Ovary (tissue), 9 donors: ENCODE measurements around the gene TK2. TPM values are rescaled to one million over a fixed set of nuclear protein-coding genes. Genes with fewer than 3 reads are reported as not detected.
A peak's percentile ranks its signal among the peaks of the same experiment; 100 is the strongest.

ENCODE experiments used
- DNase-seq, 5 donors: peaks; one replicate each; pipeline ENCODE4 v3.0.0-alpha.2; 2019 to 2020
- H3K27ac ChIP-seq, 2 donors: fragments of 200-600 bp; one replicate each; pipeline versions ENCODE4 v1.5.1 to v1.8.0; 2019 to 2022
- H3K27me3 ChIP-seq: fragments of 200-600 bp; one replicate; pipeline ENCODE4 v1.8.0; 2022
- H3K36me3 ChIP-seq: fragments of 200-600 bp; sonication (generic); one replicate; pipeline ENCODE4 v1.5.1; 2019
- H3K4me1 ChIP-seq: one replicate; pipeline ENCODE4 v1.8.1; 2013; ENCODE audit warnings: mild to moderate bottlenecking, moderate library complexity; ENCODE audit not compliant: insufficient read depth
- H3K4me3 ChIP-seq: fragments of 200-600 bp; sonication (generic); one replicate; pipeline ENCODE4 v1.5.1; 2017
- H3K9me3 ChIP-seq, 2 donors: fragments of 200-600 bp in 1 of 2; sonication (generic) in 1 of 2; one replicate each; pipeline versions ENCODE4 v1.5.1 to v1.8.1; 2013 to 2019; ENCODE audit warnings: mild to moderate bottlenecking in 1 of 2, moderate library complexity in 1 of 2
- CTCF ChIP-seq, 3 donors: fragments of 450-650 bp in 2 of 3; fragments of 200-600 bp in 1 of 3; IDR thresholded peaks; one replicate each; pipeline versions ENCODE4 v1.5.1 to v1.8.0; 2016 to 2022; ENCODE audit warnings: antibody characterized with exemption in 3 of 3, mild to moderate bottlenecking in 1 of 3
- EP300 ChIP-seq: sonication (generic); formaldehyde crosslinking; IDR thresholded peaks from one replicate; pipeline ENCODE4 v1.6.1; 2017; ENCODE audit warnings: antibody characterized with exemption
- POLR2A ChIP-seq: fragments of 450-650 bp; IDR thresholded peaks from one replicate; pipeline ENCODE4 v1.6.1; 2017; ENCODE audit warnings: antibody characterized with exemption, mild to moderate bottlenecking, moderate library complexity
- WGBS, 3 donors: extraction: QIAGEN DNeasy Blood & Tissue Kit in 1 of 3; methylation state at CpG; one replicate each; pipeline versions ENCODE4 v1.1.5 to v1.1.7; 2013 to 2017; 5-methylcytosine and 5-hydroxymethylcytosine counted together
- intact Hi-C, 4 donors: fragments of 100-400 bp; cut with DNase I; formaldehyde crosslinking; loops; one replicate each; pipeline versions ENCODE4 v1.11.0 to v1.15.1; 2022 to 2023
- polyA plus RNA-seq, 2 donors: library from polyadenylated mRNA; stranded (reverse); fragments of 200-250 nt in 1 of 2; fragments of 350-450 nt in 1 of 2; fragmentation: Illumina TruSeq in 1 of 2; extraction: RNeasy Lipid Tissue Mini Kit (QIAGEN cat#74804) in 1 of 2; gene quantifications; one replicate each; pipeline ENCODE4 v1.2.3, GENCODE V29; 2013 to 2014
- total RNA-seq, 7 donors: library from RNA; depleted of rRNA in 2 of 7; stranded (reverse); fragments of >200 nt in 2 of 7; fragmentation: NEBNext Ultra II Directional in 3 of 7; extraction: Animal tissue kit (Norgen Biotek cat#: 25700) in 3 of 7; gene quantifications; one replicate each; pipeline versions ENCODE4 v1.1.0 to v1.2.4, GENCODE V29; 2016 to 2023
- donor health status: DM: no; HTN: no; CAD: no; lungs with moderate emphysema.
- donor health status: DM: no; HTN: no; CAD: no.
- donor health status: Bipolar disorder and iron deficiency.
- donor health status: DM: yes; HTN: yes; CAD: no.
- donor health status: DM: no; HTN: no; CAD: no.
- donor health status: DM: yes; HTN: yes; CAD: no.

Gene TK2
- total and polyA plus RNA-seq, 9 donors = 17.0 to 80.6 (median 34.0) TPM

GRCh38 chr16:66525396-66526180, 24.3 kb downstream of the TK2 start:
- no peak overlapping the region for H3K27ac ChIP-seq
- 92 to 95% (median 92%) methylated on average over 9 of the region's 9 CpGs for WGBS, 3 donors
- peaks cover 7% of the 10 kb centered on the region for H3K4me1 ChIP-seq
- intact Hi-C loops = no loop called here
- no peaks in the 10 kb centered on the region for H3K36me3 ChIP-seq
- TF ChIP-seq EP300 = no peak
- TF ChIP-seq POLR2A = no peak
- TF ChIP-seq CTCF (IDR thresholded peaks at IDR 0.05) = no peak
- H3K27me3 ChIP-seq = no peaks in the 10 kb centered on the region
- no peak overlapping the region for H3K4me3 ChIP-seq
- H3K9me3 ChIP-seq = no peaks in the 10 kb centered on the region
- DNase-seq = no peak

- H3K27ac ChIP-seq = no peak overlapping the region
- H3K4me1 ChIP-seq = peaks cover 7% of the 10 kb centered on the region
- no peak for TF ChIP-seq CTCF (IDR thresholded peaks at IDR 0.05)
- no peak for TF ChIP-seq EP300
- no peak for TF ChIP-seq POLR2A
- 82 to 83% (median 82%) methylated on average over 6 of the region's 6 CpGs for WGBS, 3 donors
- H3K9me3 ChIP-seq = no peaks in the 10 kb centered on the region
- DNase-seq = no peak
- intact Hi-C loops = no loop called here
- H3K4me3 ChIP-seq = no peak overlapping the region
- H3K27me3 ChIP-seq = no peaks in the 10 kb centered on the region
- H3K36me3 ChIP-seq = no peaks in the 10 kb centered on the region
Observed at GRCh38 chr16:66524601-66525164, 25.2 kb downstream of the TK2 start.

GRCh38 chr16:66523861-66524354, 26.0 kb downstream of the TK2 start:
- Histone ChIP-seq H3K4me1 (peaks cover 7% of the 10 kb centered on the region), H3K4me3 (no peak overlapping the region), H3K36me3 (no peaks in the 10 kb centered on the region), H3K9me3 (no peaks in the 10 kb centered on the region), H3K27me3 (no peaks in the 10 kb centered on the region), H3K27ac (peak overlapping the region in 1 of 2 donors; percentile 30)
- WGBS, 3 donors = 59 to 76% (median 69%) methylated on average over 9 of the region's 9 CpGs
- TF ChIP-seq CTCF (IDR thresholded peaks at IDR 0.05) (no peak), EP300 (no peak), POLR2A (no peak)
- DNase-seq = no peak
- intact Hi-C loops = no loop called here

GRCh38 chr16:66522816-66523590, 26.9 kb downstream of the TK2 start:
- TF ChIP-seq POLR2A = no peak
- TF ChIP-seq CTCF (IDR thresholded peaks at IDR 0.05) = no peak
- no peak for TF ChIP-seq EP300
- no peaks in the 10 kb centered on the region for H3K9me3 ChIP-seq
- intact Hi-C loops = no loop called here
- 88 to 90% (median 88%) methylated on average over 11 of the region's 11 CpGs for WGBS, 3 donors
- peaks cover 9% of the 10 kb centered on the region for H3K4me1 ChIP-seq
- DNase-seq = no peak
- H3K36me3 ChIP-seq = no peaks in the 10 kb centered on the region
- no peaks in the 10 kb centered on the region for H3K27me3 ChIP-seq
- H3K27ac ChIP-seq = peak overlapping the region in 1 of 2 donors; percentile 30
- no peak overlapping the region for H3K4me3 ChIP-seq
